KMS-11 (cell line): Measurements from ENCODE around the gene C1orf35.

Experiments used
- H2AFZ ChIP-seq: fragments of 200-600 bp; sonication (generic); 2 replicates; pipeline ENCODE4 v1.6.1; 2016; ENCODE audit warnings: antibody characterized with exemption, mixed run types, low read depth
- H3K27ac ChIP-seq: fragments of 200-600 bp; sonication (generic); 2 replicates; pipeline ENCODE4 v1.6.1; 2016; ENCODE audit warnings: mild to moderate bottlenecking, mixed run types
- H3K27me3 ChIP-seq: fragments of 200-600 bp; sonication (generic); 2 replicates; pipeline ENCODE4 v1.6.1; 2017; ENCODE audit warnings: mild to moderate bottlenecking, low read depth, mixed run types, moderate library complexity; ENCODE audit not compliant: insufficient read depth
- H3K36me3 ChIP-seq: fragments of 200-600 bp; sonication (generic); 2 replicates; pipeline ENCODE4 v1.6.1; 2017; ENCODE audit warnings: mild to moderate bottlenecking, mixed run types; ENCODE audit not compliant: insufficient read depth
- H3K4me1 ChIP-seq: fragments of 200-600 bp; sonication (generic); 2 replicates; pipeline ENCODE4 v1.6.1; 2016; ENCODE audit warnings: mild to moderate bottlenecking, low read depth, mixed run types; ENCODE audit not compliant: poor library complexity, severe bottlenecking
- H3K4me2 ChIP-seq: fragments of 200-600 bp; sonication (generic); 2 replicates; pipeline ENCODE4 v1.7.0; 2016; ENCODE audit warnings: mild to moderate bottlenecking, mixed run types
- H3K4me3 ChIP-seq: fragments of 200-600 bp; sonication (generic); IDR thresholded peaks from 2 replicates; pipeline ENCODE4 v1.6.1; 2017; ENCODE audit warnings: low read depth, low read length, mixed read lengths; ENCODE audit not compliant: insufficient read depth
- H3K79me2 ChIP-seq: fragments of 200-600 bp; sonication (generic); 2 replicates; pipeline ENCODE4 v1.6.1; 2016; ENCODE audit warnings: low read depth, mixed run types; ENCODE audit not compliant: insufficient read depth
- H3K9ac ChIP-seq: fragments of 200-600 bp; sonication (generic); 2 replicates; pipeline ENCODE4 v1.6.1; 2016; ENCODE audit warnings: mild to moderate bottlenecking, mixed run types
- H4K20me1 ChIP-seq: fragments of 200-600 bp; sonication (generic); 2 replicates; pipeline ENCODE4 v1.6.1; 2016; ENCODE audit warnings: mild to moderate bottlenecking, mixed run types; ENCODE audit not compliant: insufficient read depth
- TF ChIP-seq, protein P1 (sequence below): fragments of 200-600 bp; sonication (generic); conservative IDR thresholded peaks from 2 replicates; pipeline ENCODE4 v1.6.1; 2017; ENCODE audit warnings: low read depth, mild to moderate bottlenecking, antibody characterized with exemption, low read length, moderate library complexity, mixed read lengths

C1orf35 gene

DNA sequence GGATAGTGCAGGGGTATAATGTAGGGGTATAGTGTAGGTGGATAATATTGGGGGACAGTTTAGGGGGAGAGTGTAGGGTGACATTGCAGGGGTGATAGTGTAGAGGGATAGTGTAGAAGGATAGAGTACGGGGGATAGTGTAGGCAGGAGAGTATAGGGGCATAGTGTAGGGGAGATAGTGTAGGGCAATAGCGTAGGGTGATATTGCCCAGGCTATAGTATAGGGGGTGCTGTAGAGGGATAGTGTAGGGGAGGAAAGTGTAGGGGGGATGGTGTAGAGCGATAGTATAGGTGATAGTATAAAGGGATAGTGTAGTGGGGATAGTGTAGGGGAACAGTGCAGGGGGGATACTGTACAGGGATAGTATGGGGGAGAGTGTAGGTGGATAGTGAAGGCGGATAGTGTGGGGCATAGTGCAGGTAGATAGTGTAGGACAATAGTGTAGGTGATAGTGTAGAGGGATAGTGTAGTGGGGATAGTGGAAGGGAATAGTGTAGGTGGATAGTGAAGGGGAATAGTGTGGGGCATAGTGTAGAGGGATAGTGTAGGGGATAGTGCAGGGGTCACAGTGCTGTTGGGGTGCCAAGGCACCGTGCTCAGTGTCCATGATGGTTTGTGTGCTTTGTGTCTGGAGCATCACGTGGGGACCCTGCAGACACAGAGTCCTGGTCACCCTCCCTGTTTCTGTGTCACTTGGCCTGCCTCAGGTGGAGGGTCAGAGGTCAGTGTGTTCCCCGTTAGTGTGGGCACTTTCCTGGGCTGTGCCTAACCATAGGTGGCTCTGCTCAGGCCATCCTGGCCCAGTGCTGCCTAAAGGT lies 31.1 kb downstream of the C1orf35 start:
- Histone ChIP-seq H3K27ac (no peak overlapping the region), H3K36me3 (no peaks in the 10 kb centered on the region), H3K4me1 (peaks cover 13% of the 10 kb centered on the region), H4K20me1 (no peaks in the 10 kb centered on the region), H3K79me2 (no peaks in the 10 kb centered on the region; the same call in 1 of the 2 replicates), H3K9ac (no peak overlapping the region), H3K4me2 (no peak overlapping the region), H2AFZ (no peak overlapping the region), H3K27me3 (peaks cover 4% of the 10 kb centered on the region; the same call in 1 of the 2 replicates), H3K4me3 (no peak overlapping the region)
- TF ChIP-seq, protein P1, sequence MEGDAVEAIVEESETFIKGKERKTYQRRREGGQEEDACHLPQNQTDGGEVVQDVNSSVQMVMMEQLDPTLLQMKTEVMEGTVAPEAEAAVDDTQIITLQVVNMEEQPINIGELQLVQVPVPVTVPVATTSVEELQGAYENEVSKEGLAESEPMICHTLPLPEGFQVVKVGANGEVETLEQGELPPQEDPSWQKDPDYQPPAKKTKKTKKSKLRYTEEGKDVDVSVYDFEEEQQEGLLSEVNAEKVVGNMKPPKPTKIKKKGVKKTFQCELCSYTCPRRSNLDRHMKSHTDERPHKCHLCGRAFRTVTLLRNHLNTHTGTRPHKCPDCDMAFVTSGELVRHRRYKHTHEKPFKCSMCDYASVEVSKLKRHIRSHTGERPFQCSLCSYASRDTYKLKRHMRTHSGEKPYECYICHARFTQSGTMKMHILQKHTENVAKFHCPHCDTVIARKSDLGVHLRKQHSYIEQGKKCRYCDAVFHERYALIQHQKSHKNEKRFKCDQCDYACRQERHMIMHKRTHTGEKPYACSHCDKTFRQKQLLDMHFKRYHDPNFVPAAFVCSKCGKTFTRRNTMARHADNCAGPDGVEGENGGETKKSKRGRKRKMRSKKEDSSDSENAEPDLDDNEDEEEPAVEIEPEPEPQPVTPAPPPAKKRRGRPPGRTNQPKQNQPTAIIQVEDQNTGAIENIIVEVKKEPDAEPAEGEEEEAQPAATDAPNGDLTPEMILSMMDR = no peak

DNA sequence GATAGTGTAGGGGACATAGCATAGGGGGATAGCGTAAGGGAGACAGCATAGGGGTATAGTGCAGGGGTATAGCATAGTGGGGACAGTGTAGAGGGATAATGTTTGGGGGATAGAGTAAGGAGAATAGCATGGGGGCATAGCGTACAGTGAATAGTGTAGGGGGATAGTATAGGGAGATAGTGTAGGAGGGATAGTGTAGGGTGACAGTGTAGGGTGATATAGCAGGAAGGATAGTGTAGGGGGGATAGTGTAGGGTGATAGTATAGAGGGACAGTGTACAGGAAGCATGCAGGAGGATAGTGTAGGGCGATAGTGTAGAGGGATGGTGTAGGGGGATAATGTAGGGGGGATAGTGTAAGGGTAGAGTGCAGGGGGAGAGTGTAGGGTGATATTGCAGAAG lies 32.3 kb downstream of the C1orf35 start:
- TF ChIP-seq, protein P1 = no peak
- no peak overlapping the region for H3K4me3 ChIP-seq
- H3K36me3 ChIP-seq = no peaks in the 10 kb centered on the region
- H3K4me2 ChIP-seq = no peak overlapping the region
- no peaks in the 10 kb centered on the region for H3K79me2 ChIP-seq
- no peak overlapping the region for H2AFZ ChIP-seq
- H3K27ac ChIP-seq = no peak overlapping the region
- no peak overlapping the region for H3K9ac ChIP-seq
- no peaks in the 10 kb centered on the region for H4K20me1 ChIP-seq
- H3K27me3 ChIP-seq = peaks cover 13% of the 10 kb centered on the region
- peaks cover 13% of the 10 kb centered on the region for H3K4me1 ChIP-seq

DNA sequence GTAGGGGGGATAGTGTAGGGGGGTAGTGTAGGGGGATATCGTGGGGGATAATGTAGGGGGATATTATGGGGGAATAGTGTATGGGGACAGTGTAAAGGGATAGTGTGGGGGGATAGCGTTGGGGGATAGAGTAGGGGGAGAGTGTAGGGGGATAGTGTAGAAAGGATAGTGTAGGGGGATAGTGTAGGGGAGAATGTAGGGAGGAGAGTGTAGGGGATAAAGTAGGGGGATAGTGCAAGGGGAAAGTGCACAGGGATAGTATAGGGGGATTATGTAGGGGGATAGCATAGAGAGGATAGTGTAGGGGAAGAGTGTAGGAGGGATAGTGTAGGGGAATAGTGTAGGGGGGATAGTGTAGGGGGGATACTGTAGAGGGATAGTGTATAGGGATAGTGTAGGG lies 33.0 kb downstream of the C1orf35 start:
- Histone ChIP-seq H3K4me2 (no peak overlapping the region), H4K20me1 (no peaks in the 10 kb centered on the region), H3K79me2 (no peaks in the 10 kb centered on the region), H2AFZ (no peak overlapping the region), H3K4me3 (no peak overlapping the region), H3K27ac (no peak overlapping the region), H3K27me3 (peaks cover 13% of the 10 kb centered on the region), H3K9ac (no peak overlapping the region), H3K36me3 (no peaks in the 10 kb centered on the region), H3K4me1 (peaks cover 13% of the 10 kb centered on the region)
- TF ChIP-seq, protein P1 = no peak

DNA sequence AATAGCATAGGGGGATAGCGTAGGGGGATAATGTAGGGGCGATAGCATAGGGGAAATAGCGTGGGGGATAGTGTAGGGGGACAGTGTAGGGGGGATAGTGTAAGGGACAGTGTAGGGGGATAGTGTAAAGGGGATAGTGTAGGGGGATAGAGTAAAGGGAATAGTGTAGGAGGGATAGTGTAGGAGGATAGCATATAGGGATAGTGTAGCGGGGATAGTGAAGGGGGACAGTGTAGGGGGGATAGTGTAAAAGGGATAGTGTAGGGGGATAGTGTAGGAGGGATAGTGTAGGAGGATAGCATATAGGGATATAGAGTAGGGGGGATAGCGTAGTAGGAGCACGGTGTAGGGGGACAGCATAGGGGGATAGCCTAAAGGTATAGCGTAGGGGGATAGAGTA lies 34.8 kb downstream of the C1orf35 start:
- Histone ChIP-seq H3K4me2 (no peak overlapping the region), H3K79me2 (no peaks in the 10 kb centered on the region), H3K36me3 (no peaks in the 10 kb centered on the region)

More for the DNA sequence above, 34.8 kb downstream of the C1orf35 start:
- H3K9ac ChIP-seq = no peak overlapping the region
- no peak overlapping the region for H3K27ac ChIP-seq
- TF ChIP-seq, protein P1 = no peak
- no peak overlapping the region for H3K4me3 ChIP-seq
- peaks cover 13% of the 10 kb centered on the region for H3K4me1 ChIP-seq
- H3K27me3 ChIP-seq = peaks cover 13% of the 10 kb centered on the region
- H2AFZ ChIP-seq = no peak overlapping the region
- H4K20me1 ChIP-seq = no peaks in the 10 kb centered on the region
